Neural cell (in vitro differentiated cells): ENCODE measurements around the gene MYL7.

Source experiments
- CTCF ChIP-seq: fragments of 450-650 bp; IDR thresholded peaks from 2 replicates; pipeline ENCODE4 v1.5.1; 2014; ENCODE audit warnings: antibody characterized with exemption, mild to moderate bottlenecking, moderate library complexity; ENCODE audit not compliant: poor library complexity, severe bottlenecking
- EP300 ChIP-seq: fragments of 450-650 bp; conservative IDR thresholded peaks from 2 replicates; pipeline ENCODE4 v1.6.1; 2014; ENCODE audit warnings: antibody characterized with exemption, mild to moderate bottlenecking, moderate library complexity; ENCODE audit not compliant: poor library complexity, severe bottlenecking
- EZH2 ChIP-seq: fragments of 200-600, 300-800 bp; shearing (Covaris generic), sonication (generic); IDR thresholded peaks from 2 replicates; pipeline ENCODE4 v1.6.1; 2014; ENCODE audit warnings: antibody characterized with exemption, low read length, borderline replicate concordance, mild to moderate bottlenecking; ENCODE audit not compliant: insufficient read depth, poor library complexity, severe bottlenecking
- POLR2AphosphoS5 ChIP-seq: IDR thresholded peaks from 2 replicates; pipeline ENCODE4 v1.6.1; 2012
- RAD21 ChIP-seq: fragments of 450-650 bp; conservative IDR thresholded peaks from 2 replicates; pipeline ENCODE4 v1.6.1; 2014; ENCODE audit warnings: antibody characterized with exemption, mild to moderate bottlenecking, moderate library complexity
- SMC3 ChIP-seq: fragments of 450-650 bp; conservative IDR thresholded peaks from 2 replicates; pipeline ENCODE4 v1.6.1; 2014; ENCODE audit warnings: antibody characterized with exemption, mild to moderate bottlenecking, moderate library complexity; ENCODE audit not compliant: poor library complexity
- TAF1 ChIP-seq: IDR thresholded peaks from 2 replicates; pipeline ENCODE4 v1.6.1; 2012; ENCODE audit warnings: low read depth
- TF ChIP-seq, protein P1 (sequence below): IDR thresholded peaks from 2 replicates; pipeline ENCODE4 v1.6.1; 2012; ENCODE audit warnings: borderline replicate concordance

- TF ChIP-seq CTCF (no peak), TAF1 (no peak), POLR2AphosphoS5 (no peak), SMC3 (no peak), EP300 (no peak), EZH2 (no peak), RAD21 (no peak)
- TF ChIP-seq, protein P1, sequence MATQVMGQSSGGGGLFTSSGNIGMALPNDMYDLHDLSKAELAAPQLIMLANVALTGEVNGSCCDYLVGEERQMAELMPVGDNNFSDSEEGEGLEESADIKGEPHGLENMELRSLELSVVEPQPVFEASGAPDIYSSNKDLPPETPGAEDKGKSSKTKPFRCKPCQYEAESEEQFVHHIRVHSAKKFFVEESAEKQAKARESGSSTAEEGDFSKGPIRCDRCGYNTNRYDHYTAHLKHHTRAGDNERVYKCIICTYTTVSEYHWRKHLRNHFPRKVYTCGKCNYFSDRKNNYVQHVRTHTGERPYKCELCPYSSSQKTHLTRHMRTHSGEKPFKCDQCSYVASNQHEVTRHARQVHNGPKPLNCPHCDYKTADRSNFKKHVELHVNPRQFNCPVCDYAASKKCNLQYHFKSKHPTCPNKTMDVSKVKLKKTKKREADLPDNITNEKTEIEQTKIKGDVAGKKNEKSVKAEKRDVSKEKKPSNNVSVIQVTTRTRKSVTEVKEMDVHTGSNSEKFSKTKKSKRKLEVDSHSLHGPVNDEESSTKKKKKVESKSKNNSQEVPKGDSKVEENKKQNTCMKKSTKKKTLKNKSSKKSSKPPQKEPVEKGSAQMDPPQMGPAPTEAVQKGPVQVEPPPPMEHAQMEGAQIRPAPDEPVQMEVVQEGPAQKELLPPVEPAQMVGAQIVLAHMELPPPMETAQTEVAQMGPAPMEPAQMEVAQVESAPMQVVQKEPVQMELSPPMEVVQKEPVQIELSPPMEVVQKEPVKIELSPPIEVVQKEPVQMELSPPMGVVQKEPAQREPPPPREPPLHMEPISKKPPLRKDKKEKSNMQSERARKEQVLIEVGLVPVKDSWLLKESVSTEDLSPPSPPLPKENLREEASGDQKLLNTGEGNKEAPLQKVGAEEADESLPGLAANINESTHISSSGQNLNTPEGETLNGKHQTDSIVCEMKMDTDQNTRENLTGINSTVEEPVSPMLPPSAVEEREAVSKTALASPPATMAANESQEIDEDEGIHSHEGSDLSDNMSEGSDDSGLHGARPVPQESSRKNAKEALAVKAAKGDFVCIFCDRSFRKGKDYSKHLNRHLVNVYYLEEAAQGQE = no peak
Observed at GRCh38 chr7:44138698-44139097, 2.4 kb downstream of the MYL7 start.
